ENCODE data around the gene MAOB.
"Not testable (repeated sequence)": the region's sequence is repeated elsewhere in the genome, so short reads cannot be mapped to it uniquely, and the experiment has no call there.

The MAOB gene

GRCh38 chrX:43728002-43728401, 154.2 kb downstream of the MAOB start:
- no peak for TF ChIP-seq CTCF (IDR thresholded peaks at IDR 0.05; ENCODE audit: extremely low read depth, missing control alignments)
- DNase-seq (ENCODE audit: low spot score) = no peak

DNA sequence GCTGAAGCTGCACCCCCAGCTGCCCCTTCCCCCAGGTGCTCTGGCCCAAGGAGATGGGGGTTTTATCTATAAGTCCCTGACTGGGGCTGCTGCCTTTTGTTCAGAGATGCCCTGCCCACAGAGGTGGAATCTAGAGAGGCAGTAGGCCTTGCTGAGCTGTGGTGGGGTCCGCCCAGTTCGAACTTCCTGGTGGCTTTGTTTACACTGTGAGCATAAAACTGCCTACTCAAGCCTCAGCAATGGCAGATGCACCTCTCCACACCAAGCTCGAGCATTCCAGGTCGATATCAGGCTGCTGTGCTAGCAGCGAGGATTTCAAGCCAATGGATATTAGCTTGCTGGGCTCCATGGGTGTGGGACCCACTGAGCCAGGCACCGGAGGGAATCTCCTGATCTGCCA, 155.0 kb downstream of the MAOB start:
- not testable (repeated sequence) for DNase-seq (ENCODE audit: low spot score)

GRCh38 chrX:43725227-43725626, 157.0 kb downstream of the MAOB start:
- DNase-seq (ENCODE audit: low spot score) = not testable (repeated sequence)

GRCh38 chrX:43720961-43721360, 161.3 kb downstream of the MAOB start:
- no peak for DNase-seq (ENCODE audit: low spot score)
- no peak for TF ChIP-seq CTCF (IDR thresholded peaks at IDR 0.05; ENCODE audit: extremely low read depth, missing control alignments)

- no peak for DNase-seq (ENCODE audit: low spot score)
- TF ChIP-seq CTCF (IDR thresholded peaks at IDR 0.05; ENCODE audit: extremely low read depth, missing control alignments) = no peak
These were observed 162.2 kb downstream of the MAOB start for GRCh38 chrX:43720082-43720481.

DNA sequence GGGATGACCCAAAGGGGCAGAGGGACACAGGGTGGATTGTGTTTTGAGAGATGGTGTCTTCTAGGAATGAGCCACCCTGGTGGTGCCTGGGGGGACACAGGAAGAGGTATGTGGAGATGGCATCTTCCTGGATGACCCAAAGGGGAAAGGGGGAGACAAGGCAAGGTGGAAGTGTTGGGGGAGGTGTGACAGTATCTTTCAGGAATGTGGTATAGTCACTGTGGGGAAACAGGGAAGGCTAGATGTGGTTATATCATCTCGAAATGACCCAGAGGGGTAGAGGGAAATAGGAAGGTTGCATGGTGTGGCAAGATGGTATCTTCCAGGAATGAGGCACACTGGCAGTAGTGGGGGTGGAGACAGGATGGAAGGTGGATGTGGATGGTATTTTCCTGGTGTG, 163.3 kb downstream of the MAOB start:
- TF ChIP-seq CTCF (IDR thresholded peaks at IDR 0.05; ENCODE audit: extremely low read depth, missing control alignments) = no peak
- no peak for DNase-seq (ENCODE audit: low spot score)

GRCh38 chrX:43718546-43718945, 163.7 kb downstream of the MAOB start:
- DNase-seq (ENCODE audit: low spot score) = no peak
- no peak for TF ChIP-seq CTCF (IDR thresholded peaks at IDR 0.05; ENCODE audit: extremely low read depth, missing control alignments)

DNA sequence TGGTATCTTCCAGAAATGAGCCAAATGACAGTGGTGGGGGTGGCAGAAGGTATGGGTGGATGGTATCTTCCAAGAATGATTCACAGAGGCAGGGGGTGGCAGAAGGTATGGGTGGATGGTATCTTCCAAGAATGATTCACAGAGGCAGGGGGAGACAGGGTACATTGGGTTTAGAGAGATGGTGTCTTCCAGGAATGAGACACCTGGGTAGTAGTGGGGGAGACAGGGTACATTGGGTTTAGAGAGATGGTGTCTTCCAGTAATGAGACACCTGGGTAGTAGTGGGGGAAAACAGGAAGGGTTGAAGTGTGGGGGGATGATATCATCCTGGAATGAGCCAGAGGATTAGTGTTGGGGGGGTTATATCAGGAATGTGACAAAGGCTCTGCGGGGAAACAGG, 164.2 kb downstream of the MAOB start:
- DNase-seq (ENCODE audit: low spot score) = no peak
- no peak for TF ChIP-seq CTCF (IDR thresholded peaks at IDR 0.05; ENCODE audit: extremely low read depth, missing control alignments)

DNA sequence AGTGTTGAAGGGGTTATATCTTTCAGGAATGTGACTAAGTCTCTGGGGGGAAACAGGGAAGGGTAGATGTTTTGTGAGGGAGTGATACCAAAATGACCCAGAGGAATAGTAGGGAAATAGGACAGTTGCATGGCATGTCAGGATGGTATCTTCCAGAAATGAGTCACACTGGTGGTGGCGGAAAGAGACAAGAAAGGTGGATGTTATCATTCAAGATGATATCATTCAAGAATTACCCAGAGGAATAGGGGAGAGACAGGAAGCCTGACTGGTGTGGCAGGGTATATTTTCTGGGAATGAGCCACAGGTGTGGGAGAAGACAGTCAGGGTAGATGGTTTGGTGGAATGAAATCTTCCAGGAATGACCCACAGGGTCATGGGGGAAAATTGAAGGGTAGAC, 165.1 kb downstream of the MAOB start:
- no peak for DNase-seq (ENCODE audit: low spot score)
- no peak for TF ChIP-seq CTCF (IDR thresholded peaks at IDR 0.05; ENCODE audit: extremely low read depth, missing control alignments)
